NCI-H187 (cell line): ENCODE data around the gene CDH11.

Experiments
- DNase-seq, 2 experiments: peaks; one replicate each; lab custom pipeline; 2025; lab: John Stamatoyannopoulos, UW

Gene CDH11, protein sequence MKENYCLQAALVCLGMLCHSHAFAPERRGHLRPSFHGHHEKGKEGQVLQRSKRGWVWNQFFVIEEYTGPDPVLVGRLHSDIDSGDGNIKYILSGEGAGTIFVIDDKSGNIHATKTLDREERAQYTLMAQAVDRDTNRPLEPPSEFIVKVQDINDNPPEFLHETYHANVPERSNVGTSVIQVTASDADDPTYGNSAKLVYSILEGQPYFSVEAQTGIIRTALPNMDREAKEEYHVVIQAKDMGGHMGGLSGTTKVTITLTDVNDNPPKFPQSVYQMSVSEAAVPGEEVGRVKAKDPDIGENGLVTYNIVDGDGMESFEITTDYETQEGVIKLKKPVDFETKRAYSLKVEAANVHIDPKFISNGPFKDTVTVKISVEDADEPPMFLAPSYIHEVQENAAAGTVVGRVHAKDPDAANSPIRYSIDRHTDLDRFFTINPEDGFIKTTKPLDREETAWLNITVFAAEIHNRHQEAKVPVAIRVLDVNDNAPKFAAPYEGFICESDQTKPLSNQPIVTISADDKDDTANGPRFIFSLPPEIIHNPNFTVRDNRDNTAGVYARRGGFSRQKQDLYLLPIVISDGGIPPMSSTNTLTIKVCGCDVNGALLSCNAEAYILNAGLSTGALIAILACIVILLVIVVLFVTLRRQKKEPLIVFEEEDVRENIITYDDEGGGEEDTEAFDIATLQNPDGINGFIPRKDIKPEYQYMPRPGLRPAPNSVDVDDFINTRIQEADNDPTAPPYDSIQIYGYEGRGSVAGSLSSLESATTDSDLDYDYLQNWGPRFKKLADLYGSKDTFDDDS

DNA sequence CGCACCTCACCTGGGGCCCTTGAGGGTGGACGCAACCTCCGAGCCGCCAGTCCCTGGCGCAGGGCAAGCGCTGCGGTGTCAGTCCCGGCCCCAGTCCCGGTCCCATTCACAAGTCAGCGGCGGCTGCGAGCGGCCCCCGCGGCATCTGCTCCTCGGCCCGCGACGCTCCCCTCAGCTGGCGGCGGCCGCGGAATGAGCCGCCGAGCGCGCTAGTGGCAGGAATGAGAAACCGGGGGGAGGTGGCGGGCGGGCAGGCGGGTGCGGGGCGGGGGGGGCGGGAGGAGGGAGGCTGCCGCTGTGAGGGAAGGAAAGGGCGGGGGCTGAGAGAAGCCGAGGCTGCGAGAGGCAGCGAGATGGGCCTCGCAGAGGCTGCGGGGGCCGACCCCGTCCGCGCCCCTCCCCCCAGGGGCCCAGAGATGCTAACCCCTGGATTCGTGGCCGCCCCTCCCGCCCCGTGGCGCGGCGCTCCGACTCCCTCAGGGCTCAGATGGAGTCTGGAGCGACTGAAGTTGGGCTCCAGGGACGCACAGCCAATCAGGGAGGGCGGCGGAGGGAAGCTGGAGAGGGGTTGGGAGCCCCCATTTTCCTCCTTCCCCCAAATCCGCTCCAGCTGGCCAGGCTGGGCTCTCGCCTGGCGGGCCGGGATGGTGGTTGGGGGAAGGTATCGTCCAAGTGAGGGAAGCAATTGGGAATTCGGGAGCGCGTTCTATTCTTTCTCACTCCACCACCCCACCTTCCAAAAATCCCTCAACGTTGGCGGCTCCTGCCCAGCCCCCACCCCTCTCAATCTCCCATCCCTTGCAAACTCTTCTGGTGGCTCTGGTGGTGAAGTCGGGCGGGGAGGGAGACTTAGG lies at the start of gene CDH11:
TSS of gene CDH11 (minus strand) at position 194 of the 854 bp plus-strand sequence. CDS start 117,194 bp downstream, outside the sequence.
- DNase-seq: no peak

DNA sequence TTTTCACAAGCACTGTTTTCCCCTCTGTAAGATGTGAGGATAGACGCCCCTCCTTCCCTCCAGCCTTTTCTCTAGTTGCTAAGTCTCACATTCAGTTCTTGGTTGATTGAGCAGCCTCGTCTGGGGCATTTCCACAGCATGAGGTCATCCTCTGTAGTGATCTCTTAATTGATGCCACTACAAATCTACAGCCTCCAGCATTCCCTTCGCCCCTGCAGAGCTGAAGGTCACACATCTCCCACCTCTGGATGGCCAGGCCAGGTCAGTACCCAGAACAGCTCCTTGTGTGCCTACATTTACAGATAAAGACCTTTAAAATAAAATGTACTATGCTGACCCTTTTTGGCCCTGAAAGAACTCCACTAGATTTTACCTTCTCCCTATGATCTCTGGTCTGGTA lies 32.5 kb upstream of the CDH11 start:
- no peak for DNase-seq

DNA sequence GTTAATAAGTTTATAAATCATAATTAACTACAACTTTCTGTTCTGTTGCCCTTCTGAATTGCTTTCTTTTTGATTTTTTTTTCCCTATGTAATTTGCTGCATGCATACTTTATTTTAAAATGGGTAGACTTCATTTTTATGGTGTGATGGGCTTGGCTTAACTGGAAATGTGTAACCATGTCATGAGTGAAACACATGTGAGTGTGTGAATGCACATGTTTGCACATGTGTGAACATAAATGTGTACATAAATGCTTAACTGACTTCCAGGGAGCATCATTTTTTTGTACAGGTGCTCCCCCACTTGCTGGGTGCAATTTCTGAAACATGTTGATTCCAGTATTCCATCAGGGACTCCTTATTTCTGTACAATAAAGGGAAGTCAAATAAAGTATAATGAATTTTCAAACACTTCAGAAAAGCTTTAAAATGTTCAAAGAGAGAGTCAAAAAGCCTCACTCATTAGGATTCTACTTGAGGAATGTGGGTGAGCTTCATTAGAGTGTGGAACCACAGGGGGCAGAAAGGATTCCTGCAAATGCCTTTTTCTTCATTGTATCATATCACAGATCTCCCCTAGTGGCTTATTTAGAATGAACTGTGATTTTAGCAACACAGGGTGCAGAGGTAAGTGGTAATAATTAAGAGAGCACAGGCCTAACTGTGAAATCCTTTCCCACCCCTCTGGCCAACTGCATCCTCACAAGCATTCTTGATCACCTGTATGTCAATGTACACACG lies 31.7 kb upstream of the CDH11 start:
- DNase-seq: no peak

DNA sequence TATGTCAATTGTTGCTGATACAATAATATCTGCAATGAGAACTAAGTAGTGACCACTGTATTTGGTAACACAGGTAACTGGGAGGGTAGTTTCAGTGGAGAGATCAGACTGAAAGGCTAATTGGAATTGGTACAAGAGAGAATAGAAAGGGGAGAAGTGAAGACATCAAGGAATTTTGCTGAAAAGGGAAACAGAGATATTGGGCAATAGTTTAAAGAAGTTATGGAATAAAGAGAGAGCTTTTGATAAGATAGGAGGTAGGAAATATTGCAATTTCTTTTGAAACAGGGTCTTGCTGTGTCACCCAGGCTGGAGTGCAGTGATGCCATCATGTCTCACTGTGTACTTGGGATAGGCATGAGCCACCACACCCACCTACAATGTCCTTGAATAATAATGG lies 26.9 kb upstream of the CDH11 start:
- no peak for DNase-seq

DNA sequence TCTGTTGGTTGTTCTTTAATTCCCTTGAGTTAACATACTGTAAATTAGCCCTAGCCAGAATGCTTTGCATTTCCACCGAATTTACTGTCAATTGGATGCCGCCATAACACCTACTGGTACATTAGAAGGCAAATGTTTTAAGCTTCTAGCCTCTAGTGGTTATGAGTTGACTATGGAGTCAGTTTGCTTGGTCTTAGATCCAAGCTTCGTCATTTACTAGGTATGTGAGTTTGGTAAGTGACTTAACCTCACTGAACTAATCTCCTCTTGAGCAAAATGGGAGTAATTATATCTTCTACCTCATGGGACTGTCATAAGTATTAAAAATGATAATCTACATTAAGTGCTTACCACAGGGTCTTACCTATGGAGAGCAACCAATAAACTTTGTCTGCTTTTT lies 20.4 kb upstream of the CDH11 start:
- DNase-seq: no peak

DNA sequence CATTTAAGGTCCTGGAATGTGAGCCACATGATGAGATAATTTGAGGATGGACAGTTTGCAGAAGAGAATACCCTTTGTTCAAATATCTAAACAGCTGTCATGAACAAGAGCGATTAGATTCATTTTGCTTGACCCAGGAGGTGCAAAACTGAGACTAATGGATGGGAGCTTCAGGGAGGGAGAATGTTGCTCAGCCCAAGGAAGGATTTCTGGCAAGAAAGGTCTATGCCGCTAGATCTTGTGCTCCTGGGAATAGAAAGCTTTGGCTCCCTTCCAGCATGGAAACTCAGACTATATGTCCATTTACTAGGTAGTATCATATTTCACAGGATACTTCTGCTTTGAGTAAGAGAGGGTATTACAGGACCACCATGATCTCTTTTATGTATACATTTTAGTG lies 14.8 kb upstream of the CDH11 start:
- DNase-seq: no peak

DNA sequence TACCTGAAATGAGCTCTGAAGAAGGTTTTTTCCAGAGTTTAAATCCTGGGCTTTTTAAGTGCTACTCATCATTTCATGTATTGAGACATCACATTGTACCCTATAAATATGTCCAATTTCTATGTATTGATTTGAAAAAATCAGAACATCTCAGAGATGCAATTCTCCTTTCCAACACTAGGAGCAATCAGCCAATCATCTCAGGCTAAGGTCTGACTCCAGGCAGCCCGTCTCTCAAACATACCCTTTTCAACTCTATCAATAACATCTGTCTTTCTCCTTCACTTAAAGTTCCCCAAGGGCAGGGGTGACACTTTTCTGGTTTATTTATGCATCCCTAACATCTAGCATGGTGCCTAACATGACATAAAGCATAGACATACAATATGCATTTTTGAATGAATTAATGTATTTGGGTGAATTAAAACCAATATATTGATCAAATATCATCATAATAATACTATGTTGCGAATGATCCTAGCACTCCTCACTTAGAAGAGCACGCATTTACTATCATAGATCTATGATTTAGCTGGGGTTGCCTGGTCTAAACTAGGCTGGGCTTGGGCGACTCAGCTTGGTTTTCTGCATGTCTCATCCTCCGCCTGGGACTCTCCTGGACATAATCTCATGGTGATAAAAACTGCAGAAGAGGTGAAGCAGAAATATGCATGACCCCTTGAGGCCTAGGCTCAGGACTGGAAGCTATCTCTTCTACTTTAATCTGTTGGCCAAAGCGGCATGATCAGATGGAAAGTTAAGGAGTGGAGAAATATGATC lies 5.2 kb upstream of the CDH11 start:
- DNase-seq: no peak

DNA sequence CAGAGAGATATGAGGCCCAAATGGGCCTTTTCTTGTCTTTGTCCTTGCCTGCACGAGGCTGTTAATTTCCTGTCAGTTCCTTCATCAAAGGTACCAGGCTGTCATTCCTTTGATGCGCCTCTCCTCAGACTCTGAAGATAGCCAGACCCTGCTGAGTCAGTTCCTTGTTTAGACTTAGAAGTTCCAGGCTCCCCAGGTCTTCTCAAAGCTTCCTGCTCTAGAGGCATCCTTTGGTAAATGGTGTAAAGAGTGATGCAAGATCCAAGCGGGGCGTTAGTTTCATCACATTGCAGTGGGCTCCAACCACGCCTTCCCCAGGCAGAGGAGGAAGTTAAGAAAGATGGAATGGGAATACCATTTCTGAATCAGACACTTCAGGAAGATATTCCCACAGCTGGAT lies 4.0 kb upstream of the CDH11 start:
- DNase-seq: no peak

DNA sequence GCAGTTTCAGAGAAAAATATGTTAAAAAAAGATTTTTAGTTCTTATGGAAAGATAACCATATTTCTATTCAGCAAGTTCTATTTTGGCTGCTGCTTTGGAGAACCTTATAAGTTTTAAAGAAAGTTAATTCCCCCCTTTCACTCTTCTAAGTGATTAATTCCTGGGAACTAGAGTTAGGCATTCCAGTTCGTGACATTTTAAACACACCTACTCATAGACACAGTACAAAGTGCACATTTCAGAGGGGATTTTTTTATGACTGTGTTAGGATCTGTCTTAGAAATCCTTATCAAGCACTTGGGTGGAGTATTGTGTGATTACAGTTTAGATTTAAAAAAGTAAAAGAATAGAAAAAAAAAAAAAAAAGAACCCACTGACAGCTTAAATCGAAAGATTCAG lies 3.5 kb upstream of the CDH11 start:
- no peak for DNase-seq

DNA sequence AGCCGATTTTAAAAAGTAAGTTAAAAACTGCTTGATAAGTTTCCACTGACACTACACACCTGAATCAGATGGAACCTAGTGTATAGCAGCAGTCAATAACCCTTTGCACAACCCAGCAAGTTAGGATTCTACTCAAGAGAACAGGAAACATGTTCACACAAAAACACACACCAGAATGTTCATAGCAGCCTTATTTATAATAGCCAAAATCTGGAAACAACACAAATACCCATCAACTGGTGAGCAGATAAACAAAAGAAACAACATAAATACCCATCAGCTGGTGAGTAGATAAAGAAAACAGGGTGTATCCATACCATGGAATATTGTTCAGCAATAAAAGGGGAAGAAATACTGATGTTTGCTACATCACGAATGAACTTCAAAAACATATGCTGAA lies 2.7 kb upstream of the CDH11 start:
- DNase-seq: no peak

DNA sequence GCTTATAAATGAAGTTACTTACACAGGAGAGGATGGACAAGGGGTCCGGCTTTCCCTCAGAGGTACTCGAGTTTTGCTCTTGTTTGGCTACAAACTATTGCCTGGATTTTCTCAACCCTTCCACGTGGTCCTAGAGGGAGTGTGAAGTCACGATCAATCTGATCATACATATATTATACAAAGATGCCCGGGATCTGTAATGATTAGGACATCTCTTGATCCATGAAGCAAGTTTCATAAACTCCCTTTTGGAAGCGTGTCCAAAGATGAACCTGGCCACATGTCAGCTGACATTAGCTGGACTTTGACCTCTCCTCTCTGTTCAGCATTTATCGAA lies 2.3 kb upstream of the CDH11 start:
- DNase-seq: no peak

DNA sequence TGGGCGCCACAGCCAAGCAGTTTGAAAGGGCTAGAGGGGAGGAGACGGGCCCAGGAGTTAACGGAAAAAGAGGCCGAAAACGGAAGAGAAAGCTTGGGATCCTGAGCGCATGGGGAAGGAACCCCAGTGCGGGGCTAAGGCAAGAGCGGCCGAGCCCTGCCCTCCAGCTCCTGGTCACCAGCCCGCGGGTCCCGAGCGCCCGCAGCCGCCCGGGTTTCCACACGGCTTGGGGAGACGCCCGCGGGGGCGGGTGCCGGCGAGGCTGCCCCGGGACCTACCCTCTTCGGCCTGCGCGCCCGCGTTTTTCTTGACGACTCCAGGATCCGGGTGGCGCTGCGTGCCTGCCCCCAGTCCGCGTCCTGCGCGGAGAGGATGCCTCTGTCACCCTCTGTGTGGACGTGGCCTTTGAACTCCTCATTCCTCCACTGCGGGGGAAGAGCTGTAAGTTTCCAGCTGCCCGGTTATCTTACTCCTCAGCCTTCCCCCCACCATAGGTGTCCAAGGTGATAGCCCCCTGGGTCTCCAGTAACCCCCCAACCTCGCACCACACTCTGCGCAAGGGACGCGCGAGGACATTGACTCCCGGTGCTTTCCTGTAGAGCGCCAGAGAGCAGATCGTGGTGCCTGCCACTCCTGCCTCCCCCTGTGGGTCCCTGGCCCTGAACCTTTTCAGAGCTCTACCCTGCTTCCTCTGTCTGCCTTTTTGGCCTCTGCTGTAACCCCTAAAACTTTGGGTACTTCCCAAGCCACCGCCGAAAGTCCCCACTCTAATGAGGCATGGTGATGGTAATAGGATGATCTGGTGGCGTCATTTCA lies 1.7 kb upstream of the CDH11 start:
- no peak for DNase-seq

DNA sequence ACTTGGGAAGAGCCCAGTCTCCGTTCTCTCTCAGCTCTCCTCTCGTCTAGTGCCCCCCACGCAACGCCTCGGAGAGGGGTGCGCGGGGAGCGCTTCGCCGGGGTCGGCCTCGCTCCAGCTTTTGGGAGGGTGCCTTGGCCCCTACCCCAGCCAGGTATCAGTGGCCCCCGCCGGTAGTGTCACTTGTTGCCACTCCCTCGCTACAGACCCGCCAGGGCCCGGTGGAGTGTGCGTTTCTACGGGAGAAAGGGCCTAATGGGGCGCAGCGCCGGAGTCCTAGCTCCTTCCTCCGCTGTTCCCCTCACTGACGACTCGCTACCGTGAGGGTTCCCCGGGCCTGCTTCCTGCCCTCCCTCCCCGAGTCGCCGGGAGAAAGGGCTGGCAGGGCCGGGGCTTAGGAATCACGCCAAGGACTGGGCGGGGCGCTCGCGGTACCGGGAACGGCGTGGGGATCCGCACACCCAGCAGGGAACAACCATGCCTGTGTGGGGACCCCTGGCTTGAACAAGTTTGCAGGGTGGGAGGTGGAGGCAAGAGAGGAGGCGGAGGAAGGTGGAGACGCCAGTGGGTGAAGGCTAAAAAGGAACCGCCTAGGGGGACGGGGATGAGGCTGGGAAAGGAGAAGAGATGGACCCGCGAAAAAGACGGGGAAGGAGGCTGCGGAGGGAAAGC lies 997 bp upstream of the CDH11 start:
- no peak for DNase-seq

DNA sequence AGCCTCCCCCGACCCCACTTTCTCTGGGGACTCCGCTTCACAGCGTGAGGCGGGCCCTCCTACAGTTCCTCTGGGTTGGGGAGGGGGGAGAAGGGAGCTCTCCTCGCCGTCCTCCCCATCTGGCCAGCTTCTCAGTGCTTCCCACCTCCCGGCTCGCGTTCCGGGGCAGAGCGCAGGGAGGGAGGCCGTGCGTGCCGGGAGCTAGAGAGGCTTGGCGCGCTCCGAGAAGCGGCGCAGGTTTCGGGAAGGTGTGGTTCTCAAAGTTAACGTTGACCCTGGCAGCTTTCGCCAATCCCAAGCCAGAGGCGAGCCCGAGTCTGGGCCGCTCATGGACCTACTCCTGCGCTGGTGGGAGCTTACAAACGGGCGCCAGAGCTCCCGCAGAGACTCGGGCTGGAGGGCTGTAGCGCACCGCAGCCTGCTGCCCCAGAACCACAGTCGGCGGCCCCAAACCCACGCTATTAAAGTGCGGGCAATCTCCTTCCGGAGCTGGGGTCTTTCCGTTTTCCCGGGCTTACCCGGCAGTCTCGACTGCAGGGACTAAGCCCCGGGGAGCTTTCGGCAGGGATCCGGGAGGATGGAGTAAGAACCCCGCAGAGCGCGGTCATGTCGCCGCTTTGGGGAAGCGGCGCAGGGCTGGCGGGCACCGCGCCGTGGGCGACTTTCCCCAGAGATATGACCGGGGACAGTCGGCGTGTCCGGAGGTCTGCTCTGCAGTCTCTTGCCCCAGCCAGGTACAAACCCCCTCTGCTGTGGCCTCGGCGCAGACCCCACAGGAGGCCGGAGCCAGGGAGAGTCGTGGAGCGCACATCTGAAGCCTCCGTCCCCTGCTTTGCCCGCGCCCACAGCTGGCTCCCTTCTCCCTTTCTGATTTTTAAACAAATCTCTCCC lies 787 bp downstream of the CDH11 start:
- no peak for DNase-seq

DNA sequence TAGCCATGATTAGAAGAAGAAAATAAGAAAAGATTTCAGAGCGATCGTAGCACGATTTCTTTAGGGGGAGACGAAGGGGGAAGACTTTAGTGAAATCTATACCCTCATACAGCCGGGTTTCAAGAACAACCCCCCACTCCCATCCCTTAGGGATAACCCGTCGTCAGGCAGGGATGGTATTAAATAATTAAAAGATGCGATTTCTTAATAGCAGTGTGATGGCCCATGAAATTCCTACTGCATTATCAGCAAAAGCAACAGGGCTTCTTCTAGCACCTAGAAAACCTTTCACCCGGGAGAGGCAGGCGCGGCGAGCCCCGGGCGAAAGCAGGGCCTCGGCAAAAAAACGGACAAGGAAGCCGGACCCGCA lies 1.4 kb downstream of the CDH11 start:
- DNase-seq: no peak

DNA sequence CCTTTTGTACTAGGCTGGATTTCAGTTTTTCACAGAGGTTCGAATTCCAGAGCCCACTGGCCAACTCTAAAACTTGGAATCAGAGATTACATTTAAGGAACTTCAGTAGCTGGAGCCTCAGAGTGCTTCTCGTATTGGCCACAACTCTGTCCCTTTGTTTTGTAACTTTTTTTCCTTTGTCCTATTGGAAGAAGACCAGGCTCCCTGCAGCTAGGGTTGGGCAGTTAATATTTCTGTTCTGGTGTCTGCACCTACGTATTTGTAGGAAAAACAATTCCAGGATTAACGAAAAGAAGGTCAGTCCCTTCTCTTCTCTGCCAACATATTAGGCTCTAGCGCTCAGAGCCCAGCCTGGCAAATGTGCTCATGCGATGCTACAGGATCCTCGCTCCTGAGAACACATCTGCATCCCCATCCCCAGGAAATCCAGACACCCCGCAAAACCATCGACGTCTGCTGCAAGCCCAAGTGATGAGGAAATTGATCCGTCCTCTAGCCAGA lies 1.9 kb downstream of the CDH11 start:
- no peak for DNase-seq

DNA sequence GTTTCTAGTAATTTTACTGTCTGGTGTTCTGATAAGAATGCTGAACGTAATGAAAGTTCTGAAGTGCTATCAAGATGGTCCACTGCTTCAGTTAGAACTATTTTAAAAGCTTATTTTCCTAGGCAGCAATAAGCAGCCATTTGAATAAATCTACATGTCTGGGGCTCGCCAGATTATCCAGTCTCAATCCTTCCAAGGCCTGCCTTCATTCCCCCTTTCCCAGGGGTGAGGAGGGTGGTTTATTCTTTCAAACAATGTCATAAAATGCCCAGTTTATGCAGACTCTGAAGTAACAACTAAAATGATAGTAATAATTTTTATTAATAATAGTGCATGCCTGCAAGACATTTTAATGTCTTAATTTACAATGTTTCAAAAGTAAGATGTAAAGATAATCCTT lies 2.4 kb downstream of the CDH11 start:
- no peak for DNase-seq

DNA sequence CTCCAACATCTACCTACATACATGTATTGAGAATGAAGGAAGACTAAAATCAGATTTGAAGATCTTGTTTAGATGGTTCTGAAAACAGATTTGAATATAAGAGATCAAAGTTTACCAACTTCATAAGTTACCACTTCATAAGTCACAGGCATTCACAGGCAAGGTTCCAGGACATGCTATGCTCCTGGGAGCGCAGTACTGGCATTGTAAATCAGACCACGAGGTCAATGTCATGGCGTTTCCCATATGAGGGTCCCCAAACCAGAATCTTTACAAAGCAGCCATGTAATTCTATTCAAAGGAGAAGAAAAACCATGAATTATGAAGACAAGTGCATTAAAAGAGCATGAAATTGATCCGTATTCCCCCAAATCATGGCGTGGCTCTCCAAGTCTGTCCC lies 3.0 kb downstream of the CDH11 start:
- DNase-seq: no peak
